GM23338 (cell line): Measurements from ENCODE around the gene DYNC2LI1.

Experiments used
- CREB1 ChIP-seq: fragments of 250-450 bp; sonication (Bioruptor Pico); IDR thresholded peaks from 2 replicates; pipeline ENCODE4 v1.5.0; 2020; ENCODE audit warnings: low read depth, mild to moderate bottlenecking, moderate library complexity
- EZH2 ChIP-seq: fragments of 200-600 bp; sonication (generic); IDR thresholded peaks from one replicate; pipeline ENCODE4 v1.8.0; 2017; ENCODE audit warnings: antibody characterized with exemption, mild to moderate bottlenecking, low read depth; ENCODE audit not compliant: unreplicated experiment
- EZH2phosphoT487 ChIP-seq: fragments of 200-600 bp; sonication (generic); IDR thresholded peaks from one replicate; pipeline ENCODE4 v1.8.1; 2018; ENCODE audit warnings: antibody characterized with exemption; ENCODE audit not compliant: unreplicated experiment
- POLR2AphosphoS5 ChIP-seq: IDR thresholded peaks from 2 replicates; pipeline ENCODE4 v1.6.1; 2016; ENCODE audit warnings: antibody characterized with exemption, low read depth
- TF ChIP-seq, protein P1 (sequence below), 2 experiments: fragments of 200-600 bp in 1 of 2; sonication (generic) in 1 of 2; conservative IDR thresholded peaks; 2 replicates each; pipeline versions ENCODE4 v1.5.1 to v1.6.1; 2016 to 2017; ENCODE audit warnings: antibody characterized with exemption in 2 of 2, low read depth in 2 of 2, mild to moderate bottlenecking in 2 of 2, moderate library complexity in 1 of 2
- TF ChIP-seq, protein P2 (sequence below): IDR thresholded peaks from one replicate; pipeline ENCODE4 v1.6.1; 2018; ENCODE audit warnings: antibody characterized with exemption; ENCODE audit not compliant: unreplicated experiment

DNA sequence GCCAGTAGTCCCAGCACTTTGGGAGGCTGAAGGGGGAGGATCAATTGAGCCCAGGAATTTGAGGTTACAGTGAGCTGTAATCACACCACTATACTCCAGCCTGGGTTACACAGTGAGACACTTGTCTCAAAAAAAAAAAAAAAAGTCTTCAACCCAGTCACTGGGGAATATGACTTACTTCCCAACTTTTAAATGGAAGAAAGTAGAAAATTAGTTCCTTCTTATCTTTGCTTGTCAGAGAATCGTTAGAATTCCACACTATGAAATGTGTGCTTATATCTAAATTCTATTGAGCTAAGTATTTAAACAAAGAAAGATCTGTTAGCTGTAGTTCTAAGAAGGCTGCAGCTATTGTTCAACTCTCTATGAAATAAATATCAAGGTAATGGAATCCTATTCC, 22.4 kb downstream of the DYNC2LI1 start:
- TF ChIP-seq, protein P1, sequence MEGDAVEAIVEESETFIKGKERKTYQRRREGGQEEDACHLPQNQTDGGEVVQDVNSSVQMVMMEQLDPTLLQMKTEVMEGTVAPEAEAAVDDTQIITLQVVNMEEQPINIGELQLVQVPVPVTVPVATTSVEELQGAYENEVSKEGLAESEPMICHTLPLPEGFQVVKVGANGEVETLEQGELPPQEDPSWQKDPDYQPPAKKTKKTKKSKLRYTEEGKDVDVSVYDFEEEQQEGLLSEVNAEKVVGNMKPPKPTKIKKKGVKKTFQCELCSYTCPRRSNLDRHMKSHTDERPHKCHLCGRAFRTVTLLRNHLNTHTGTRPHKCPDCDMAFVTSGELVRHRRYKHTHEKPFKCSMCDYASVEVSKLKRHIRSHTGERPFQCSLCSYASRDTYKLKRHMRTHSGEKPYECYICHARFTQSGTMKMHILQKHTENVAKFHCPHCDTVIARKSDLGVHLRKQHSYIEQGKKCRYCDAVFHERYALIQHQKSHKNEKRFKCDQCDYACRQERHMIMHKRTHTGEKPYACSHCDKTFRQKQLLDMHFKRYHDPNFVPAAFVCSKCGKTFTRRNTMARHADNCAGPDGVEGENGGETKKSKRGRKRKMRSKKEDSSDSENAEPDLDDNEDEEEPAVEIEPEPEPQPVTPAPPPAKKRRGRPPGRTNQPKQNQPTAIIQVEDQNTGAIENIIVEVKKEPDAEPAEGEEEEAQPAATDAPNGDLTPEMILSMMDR (conservative IDR thresholded peaks at IDR 0.05; ENCODE audit: low read depth in 2 of 2), result no peak
- TF ChIP-seq EZH2phosphoT487 (no peak), EZH2 (no peak), POLR2AphosphoS5 (no peak), CREB1 (CRISPR knock-in tag) (no peak)
- TF ChIP-seq, protein P2, sequence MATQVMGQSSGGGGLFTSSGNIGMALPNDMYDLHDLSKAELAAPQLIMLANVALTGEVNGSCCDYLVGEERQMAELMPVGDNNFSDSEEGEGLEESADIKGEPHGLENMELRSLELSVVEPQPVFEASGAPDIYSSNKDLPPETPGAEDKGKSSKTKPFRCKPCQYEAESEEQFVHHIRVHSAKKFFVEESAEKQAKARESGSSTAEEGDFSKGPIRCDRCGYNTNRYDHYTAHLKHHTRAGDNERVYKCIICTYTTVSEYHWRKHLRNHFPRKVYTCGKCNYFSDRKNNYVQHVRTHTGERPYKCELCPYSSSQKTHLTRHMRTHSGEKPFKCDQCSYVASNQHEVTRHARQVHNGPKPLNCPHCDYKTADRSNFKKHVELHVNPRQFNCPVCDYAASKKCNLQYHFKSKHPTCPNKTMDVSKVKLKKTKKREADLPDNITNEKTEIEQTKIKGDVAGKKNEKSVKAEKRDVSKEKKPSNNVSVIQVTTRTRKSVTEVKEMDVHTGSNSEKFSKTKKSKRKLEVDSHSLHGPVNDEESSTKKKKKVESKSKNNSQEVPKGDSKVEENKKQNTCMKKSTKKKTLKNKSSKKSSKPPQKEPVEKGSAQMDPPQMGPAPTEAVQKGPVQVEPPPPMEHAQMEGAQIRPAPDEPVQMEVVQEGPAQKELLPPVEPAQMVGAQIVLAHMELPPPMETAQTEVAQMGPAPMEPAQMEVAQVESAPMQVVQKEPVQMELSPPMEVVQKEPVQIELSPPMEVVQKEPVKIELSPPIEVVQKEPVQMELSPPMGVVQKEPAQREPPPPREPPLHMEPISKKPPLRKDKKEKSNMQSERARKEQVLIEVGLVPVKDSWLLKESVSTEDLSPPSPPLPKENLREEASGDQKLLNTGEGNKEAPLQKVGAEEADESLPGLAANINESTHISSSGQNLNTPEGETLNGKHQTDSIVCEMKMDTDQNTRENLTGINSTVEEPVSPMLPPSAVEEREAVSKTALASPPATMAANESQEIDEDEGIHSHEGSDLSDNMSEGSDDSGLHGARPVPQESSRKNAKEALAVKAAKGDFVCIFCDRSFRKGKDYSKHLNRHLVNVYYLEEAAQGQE, result no peak
